HG03060 (cell line): ENCODE results near the gene CFAP119.

Experiments
- ATAC-seq: cut with Tn5 transposase; IDR thresholded peaks from one replicate; pipeline ENCODE4 v1.9.1; 2021; ENCODE audit warnings: low read depth, moderate number of reproducible peaks; ENCODE audit not compliant: unreplicated experiment

The CFAP119 gene

DNA sequence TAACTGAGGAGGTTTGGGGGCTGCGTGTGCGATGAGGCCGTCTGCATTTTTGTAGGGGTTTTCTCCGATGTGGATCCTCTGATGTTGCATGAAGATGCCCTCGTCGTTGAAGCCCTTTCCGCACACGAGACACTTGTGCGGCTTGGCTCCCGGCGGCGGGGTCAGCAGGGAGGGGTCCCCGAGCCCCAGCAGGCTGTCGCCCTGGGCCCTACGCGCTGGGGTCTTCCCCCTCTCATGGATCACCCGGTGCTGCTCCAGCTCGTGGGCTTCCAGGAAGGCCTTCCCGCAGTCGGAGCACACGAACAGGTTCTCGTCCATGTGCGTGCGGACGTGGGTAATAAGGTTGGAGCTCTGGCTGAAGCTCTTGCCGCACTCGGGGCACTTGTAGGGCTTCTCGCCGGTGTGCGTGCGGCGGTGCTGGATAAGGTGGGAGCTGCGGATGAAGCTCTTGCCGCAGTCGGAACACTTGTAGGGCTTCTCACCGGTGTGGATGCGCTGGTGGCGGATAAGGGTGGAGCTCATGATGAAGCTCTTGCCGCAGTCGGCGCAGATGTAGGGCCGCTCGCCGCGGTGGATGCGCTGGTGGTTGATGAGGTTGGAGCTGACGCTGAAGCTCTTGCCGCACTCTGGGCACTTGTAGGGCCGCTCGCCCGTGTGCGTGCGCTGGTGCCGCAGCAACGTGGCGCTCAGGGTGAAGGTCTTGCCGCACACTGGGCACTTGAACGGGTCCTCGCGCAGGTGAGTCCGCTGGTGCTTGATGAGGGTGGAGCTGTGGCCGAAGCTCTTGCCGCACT is 20.8 kb upstream of the CFAP119 start:
- no peak for ATAC-seq

DNA sequence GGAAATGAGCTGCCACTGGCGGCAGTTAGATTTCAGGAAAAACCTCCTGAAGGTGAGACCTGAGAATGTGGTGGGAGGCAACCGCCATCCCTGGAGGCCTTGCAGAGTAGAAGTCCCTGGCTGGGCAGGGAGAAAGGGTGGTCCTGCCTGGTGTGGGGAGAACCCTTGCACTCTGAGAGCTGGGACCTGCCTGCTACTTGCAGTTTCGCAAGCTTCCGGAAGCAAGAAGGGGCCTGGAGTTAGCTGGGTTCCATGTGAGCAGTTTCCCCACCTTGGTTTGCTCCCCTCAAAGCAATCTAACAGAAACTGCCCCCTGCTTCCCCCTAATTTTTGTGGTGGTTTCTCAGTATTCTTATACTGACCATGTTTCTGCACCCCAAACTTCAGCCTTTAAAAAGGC is 18.7 kb upstream of the CFAP119 start:
- no peak for ATAC-seq

DNA sequence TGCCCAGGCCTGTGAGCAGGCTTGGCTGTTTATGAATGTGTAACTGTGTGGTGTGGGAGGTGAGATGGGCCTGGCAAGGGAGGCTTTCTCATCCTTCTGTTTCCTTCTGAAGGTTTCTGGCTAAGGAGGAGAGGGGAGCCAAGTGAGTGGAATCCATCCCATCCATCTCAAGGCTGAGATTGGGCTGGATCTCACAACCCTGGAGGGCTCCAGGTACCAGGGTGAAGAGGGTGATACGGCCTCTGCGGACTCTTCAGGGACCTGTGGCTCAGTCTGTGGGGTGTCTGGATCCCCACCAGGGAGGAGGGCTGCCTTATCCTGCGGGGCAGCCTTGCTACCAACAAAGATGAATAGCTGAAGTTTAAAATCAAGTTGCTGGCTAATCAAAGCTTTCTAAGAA is 18.2 kb upstream of the CFAP119 start:
- ATAC-seq = no peak

DNA sequence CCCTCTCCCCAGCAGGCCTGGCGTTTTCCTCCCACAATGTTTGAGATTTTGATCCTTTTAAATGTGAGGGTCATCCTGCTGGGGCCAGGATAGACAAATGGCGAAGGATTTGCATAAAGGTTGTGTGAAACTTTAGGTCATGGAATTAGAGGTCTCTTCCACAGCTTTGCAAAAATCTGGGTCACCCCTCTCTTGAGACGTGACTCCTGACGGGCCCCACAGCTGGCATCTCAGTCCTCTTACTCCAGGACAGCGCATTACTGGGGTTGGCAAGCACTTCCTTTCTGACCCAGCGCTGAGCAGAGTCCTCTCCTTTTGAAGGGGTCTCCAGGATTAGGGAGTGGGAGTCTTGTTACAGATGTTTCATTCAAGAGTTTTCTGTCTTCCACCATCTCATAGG is 17.7 kb upstream of the CFAP119 start:
- ATAC-seq = no peak

DNA sequence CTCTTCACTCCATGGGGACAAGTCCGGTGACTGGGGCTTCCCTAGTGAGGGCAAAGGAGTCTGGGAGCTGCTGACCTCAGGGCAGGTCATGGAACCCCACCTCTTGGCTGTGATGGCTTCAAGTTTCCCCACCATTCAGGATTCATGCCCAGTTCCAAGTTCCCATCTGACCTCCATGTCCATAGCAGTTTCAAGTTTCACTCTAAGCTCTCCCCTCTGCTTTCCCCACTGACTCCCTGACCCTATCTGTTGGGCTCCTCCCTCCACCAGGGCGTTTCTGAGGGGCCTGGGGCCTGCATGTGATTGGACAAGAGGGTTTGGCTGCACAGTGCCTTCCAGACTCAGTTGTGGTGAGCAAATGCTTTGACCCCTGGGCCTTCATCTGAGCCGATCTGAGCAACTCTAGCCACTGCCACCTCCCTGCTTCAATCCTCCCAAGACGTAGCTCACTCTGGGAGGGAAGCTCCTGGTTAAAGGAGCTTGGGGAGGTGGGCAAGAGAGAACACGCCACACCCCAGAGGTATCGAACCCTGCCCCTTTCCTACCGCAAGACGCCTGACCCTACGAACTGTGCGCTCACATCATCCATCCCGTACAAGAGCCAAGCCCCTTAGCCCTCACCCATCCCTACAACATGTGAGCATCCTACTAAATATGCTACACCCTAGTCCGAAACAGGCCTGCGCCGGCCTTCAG is 16.8 kb upstream of the CFAP119 start:
- ATAC-seq = no peak

DNA sequence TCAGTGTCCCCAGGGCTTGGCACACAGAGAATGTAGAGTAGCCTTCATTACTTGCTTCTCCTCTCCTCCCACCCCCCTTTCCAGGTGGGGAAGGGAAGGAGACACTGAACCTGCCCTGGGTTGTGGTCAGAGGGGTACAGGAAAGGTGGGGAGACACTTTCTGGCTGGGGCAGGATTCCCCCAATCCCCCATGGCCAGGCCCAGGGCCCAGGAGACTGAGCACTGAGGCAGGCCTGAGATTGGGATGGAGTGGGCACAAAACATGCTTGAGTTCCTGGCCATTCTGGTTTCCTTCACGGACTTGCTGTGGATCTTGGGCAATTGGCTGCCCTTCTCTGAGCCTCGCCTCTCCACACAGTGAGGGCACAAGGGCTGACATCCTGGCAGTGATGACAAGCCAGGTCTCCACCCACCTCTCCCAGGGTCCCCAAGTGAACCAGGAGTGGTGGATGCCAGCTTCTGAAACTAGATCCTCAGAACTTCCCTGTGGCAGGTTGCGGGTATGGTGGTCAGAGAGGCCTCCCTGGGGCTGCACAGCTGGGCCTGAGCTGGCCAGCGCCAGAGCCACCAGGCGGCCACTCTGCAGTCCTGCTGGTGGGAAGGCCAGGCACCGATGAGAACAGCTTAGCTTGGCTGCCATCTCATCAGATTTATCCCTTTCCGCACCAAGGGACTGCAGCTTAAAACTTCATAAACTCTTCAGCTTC is 15.9 kb upstream of the CFAP119 start:
- no peak for ATAC-seq

DNA sequence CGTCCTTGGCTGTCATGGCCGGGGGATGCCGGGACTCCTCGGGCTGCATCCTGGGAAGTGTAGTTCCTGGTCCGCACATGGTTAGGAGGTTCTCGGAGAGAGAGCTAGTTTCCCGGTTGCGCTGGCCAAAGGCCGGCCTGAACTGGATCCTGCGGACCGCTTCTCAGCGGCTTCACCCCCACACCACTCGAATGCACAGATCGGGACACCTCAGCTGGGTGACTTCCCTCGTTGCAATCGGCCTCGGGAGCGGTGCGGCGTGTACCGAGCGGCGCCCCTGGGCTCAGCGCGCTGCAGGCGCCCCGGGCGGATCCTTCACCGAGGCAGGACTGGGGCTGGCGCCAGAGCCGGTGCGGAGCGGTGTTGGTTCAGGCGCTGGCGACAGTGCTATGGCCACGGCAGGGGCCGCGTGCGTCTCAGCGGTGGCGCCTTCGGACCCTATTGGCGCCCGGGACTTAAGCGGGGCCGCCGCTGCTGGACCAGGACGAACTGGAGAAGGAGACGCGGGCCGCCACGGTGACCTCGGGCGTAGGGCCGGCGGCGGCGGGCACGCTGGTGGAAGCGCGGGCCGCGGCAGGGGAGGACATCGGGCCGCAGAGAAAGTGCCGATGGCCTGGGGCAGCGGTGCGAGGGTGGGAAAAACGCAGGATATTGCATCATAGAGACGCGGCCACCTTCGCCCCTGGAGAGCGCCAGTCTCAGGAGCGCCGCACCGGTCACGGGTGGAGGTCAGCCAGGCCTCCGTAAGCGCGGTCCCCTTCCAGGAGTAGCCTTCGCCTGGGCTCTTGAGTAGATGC is 13.7 kb upstream of the CFAP119 start:
- no peak for ATAC-seq

DNA sequence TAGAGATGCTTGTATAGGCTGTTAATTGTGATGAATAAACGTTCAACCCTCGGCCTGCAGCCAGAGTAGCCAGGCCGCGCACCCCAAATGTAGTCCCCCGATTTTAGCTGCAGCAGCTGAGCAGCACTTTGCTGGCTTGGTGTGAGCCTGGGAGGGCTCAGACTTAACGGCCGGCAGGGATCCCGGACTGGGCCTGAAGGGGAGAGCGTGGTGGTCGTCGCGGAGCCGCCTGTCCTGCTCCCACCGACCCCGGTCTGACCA is 13.2 kb upstream of the CFAP119 start:
- no peak for ATAC-seq

DNA sequence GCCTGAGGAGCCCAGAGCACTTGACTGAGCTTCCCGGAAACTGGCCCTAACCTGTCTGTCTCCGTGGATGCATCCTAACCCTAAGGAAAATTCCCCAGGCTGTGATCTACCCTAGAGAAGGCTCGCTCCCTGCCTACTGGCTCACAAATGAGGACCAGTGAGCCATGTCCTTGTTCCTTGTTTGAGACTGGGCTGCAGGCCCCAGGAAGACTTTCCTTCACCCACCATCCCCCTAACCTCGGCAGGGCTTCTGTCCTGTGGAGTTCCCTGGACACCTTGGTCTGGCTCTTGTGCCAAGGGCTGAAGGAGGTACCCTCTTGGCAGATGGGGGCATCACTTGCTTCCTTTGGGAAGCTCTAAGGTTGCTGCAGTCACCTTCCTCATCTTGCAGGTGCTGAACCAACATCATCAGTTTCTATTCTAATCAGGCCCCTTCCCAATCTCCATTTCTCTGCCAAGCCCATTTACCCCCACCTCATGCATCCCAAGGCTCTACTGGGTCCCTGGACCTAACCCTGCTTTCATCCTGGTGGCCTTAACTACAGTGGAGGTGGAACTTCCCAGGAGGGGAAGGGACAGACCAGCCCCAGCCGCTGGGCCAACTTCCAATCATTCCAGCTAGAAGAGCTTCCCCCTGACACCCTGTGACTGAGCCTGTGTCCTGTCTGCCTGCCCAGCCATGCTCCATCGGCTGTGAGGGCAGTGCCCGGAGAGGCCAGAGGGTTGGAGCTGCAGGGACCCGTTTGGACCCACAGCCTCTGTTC is 12.7 kb upstream of the CFAP119 start:
- no peak for ATAC-seq

DNA sequence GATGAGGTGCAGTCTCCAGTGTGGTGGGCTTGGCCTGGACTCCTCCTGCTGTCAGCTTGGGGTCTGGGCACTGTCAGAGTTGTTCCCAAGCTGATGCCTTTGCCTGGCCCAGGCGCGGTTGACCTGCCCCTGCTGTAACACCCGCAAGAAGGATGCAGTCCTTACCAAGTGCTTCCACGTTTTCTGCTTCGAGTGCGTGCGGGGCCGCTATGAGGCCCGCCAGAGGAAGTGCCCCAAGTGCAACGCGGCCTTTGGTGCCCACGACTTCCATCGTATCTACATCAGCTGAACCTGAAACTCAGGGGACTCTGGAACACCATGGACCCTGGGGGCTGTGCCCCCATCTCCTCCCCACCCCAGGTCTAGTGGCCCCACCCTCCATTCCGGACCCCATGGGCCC is 12.0 kb upstream of the CFAP119 start:
- ATAC-seq = no peak

DNA sequence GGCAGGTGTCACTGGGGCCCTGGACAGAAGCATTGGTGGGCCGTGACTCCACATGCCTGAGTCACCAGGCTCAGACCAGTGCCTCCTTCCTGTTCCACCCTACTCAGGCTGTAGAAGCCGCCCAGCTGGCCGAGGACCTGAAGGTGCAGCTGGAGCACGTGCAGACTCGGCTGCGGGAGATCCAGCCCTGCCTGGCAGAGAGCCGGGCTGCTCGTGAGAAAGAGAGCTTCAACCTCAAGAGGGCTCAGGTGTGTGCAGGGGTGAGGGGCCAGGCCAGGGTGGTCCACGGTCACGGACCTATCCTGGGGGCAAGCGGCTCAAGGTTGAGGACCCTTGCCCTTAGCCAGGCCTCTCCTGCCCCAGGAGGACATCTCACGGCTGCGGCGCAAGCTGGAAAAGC is 9.9 kb upstream of the CFAP119 start:
- ATAC-seq = no peak

DNA sequence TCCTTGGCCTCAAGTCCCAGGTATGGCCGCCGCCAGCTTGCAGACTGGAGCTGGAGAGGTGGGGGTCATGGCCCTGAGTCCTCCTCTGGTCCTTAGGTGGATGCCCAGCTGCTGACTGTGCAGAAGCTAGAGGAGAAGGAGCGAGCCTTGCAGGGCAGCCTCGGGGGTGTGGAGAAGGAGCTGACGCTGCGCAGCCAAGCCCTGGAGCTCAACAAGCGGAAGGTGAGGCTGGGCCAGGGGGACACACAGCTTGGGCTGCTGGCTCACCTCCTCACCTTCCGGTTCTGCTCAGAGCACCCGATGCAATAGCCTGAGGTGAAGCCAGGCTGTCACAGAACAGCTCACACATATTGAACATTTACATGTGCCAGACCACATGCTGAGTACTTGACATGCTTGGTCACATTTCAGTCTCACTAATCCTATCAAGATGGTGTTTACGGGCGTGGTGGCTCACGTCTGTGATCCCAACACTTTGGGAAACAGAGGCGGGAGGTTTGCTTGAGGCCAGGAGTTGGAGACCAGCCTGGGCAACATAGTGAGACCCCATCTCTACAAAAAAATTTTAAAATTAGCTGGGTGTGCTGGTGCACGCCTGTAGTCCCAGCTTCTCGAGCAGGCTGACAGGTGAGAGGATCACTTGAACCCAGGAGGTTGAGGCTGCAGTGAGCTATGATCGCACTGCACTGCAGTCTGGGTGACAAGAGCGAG is 7.7 kb upstream of the CFAP119 start:
- ATAC-seq = no peak

DNA sequence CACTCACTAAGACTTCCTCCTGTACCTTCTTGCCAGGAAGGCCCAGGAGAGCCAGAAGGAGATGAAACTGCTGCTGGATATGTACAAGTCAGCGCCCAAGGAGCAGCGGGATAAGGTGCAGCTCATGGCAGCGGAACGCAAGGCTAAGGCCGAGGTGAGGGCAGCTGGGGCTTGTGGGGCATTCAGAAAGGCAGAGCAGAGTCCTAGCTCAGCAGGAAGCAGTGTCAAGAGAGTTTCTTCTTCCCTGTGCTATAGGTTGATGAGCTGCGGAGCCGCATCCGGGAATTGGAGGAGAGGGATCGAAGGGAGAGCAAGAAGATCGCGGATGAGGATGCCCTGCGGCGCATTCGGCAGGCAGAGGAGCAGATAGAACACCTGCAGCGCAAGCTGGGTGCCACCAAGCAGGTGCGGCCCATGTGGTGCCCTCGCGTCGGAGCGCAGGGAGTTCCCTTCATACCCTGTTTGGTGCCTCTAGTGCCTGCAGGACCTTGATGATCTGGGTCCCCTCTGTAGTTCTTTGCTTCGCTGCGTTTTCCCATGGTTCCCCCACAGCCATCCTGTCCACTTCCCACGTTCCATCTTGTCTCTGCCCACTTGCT is 6.8 kb upstream of the CFAP119 start:
- no peak for ATAC-seq

DNA sequence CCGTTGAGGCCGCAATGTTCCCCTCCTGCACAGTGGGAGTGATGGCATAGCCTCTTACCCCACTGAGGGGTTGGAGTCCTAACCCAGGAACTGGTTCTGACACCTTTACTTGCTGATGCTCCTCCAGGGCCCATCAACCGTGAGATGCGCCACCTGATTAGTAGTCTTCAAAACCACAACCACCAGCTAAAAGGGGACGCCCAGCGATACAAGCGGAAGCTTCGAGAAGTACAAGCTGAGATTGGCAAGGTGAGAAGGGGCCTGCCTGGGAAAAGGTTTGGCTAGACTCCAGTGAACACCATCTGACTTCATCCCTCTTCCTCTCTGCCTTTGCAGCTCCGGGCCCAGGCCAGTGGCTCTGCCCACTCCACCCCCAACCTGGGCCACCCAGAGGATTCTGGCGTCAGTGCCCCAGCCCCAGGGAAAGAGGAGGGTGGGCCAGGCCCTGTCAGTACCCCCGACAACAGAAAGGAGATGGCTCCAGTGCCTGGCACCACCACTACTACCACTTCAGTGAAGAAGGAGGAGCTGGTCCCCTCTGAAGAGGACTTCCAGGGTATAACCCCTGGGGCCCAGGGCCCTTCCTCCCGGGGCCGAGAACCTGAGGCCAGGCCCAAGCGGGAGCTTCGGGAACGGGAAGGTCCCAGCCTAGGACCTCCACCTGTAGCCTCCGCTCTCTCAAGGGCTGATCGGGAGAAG is 6.1 kb upstream of the CFAP119 start:
- no peak for ATAC-seq

DNA sequence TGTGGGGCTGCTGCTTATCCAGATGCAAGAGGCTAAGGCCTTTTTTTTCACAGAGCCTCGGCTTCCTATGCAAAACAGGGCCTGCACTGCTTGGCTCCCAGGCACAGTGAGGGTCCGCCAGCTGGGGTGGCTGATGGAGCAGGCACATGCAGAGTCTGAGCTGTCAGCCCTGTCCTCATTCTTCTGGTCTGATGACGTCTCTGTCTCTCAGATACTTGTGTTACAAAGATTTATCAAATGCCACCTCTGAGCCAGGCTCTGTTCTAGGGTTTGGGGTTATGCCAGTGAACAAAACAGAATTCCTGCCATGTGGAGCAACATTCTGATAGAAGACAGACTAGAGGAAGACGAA is 5.0 kb upstream of the CFAP119 start:
- no peak for ATAC-seq

DNA sequence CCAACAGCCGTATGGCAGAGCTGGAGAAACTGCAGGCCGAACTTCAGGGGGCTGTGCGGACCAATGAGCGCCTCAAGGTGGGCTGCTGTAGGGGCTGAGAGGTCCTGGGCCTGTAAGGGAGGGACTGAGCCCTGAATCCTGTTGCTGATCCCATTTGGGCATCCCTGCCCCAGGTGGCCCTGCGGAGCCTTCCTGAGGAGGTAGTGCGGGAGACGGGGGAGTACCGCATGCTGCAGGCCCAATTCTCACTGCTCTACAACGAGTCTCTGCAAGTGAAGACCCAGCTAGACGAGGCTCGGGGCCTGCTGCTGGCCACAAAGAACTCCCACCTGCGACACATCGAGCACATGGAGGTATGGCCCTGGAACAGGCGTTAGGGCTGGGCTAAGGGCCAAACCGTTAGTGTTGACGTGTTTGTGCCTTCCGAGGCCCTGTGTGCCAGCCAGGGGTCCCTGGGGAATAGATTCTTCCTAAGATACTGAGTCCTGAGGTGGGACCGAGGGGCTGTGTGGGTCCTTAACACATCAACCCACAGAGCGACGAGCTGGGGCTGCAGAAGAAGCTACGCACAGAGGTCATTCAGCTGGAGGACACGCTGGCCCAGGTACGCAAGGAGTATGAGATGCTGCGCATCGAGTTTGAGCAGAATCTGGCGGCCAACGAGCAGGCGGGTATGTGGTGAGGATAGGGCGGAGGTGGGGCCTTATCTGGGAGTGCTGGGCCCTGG is 4.5 kb upstream of the CFAP119 start:
- no peak for ATAC-seq

DNA sequence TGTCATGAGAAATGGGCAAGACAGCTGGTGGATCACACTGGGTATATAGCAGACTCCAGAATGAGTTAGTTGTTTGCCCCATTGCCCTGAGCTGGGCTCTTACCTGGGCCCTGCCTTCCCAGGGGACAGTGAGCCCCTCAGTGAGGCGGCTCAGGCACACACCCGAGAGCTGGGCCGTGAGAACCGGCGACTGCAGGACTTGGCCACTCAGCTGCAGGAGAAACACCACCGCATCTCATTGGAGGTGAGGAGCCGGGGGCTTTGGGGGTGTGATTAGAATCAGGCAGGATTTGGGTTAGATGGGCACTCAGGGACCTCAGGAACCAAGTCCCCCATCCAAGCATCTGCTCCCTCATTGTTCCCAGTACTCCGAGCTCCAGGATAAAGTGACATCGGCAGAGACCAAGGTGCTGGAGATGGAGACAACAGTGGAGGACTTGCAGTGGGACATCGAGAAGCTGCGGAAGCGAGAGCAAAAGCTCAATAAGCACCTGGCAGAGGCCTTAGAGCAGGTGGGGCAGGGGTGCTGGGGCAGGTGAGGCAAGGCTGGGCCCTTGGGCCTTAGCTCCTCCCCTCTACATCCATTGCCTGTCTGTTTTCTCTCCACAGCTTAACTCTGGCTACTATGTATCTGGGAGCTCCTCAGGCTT is 3.1 kb upstream of the CFAP119 start:
- no peak for ATAC-seq

DNA sequence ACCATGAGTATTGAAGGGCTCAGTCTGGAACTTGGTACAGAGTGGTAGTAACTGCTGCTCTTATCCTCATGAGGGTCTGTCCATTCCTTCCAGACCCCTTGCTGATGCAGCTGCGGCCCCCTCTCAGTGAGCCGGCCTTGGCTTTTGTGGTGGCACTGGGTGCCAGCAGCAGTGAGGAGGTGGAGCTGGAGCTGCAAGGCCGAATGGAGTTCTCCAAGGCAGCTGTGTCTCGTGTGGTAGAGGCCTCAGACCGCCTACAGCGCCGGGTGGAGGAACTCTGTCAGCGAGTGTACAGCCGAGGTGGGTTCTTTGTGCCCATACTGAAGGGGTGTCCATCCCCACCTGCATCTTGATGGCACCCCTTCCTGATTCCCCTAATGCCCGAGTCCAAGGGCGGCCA is 2.2 kb upstream of the CFAP119 start:
- ATAC-seq = no peak
